ENCODE measurements around the gene INSYN2B. TPM values are rescaled to one million over a fixed set of nuclear protein-coding genes. Genes with fewer than 3 reads are reported as not detected.

Gene INSYN2B
- total and polyA plus RNA-seq, 2 of the 8 experiments (the other 6 are each of a cell fraction or from before 2014, with no cell fraction given): not detected

- TF ChIP-seq CBX5 (IDR thresholded peaks at IDR 0.05; ENCODE audit: low read depth, low read length) (no peak), HDAC2 (IDR thresholded peaks at IDR 0.05; ENCODE audit: borderline replicate concordance in 1 of 2, low read depth in 2 of 2, low read length in 2 of 2) (no peak), EP300 (IDR thresholded peaks at IDR 0.05; ENCODE audit: borderline replicate concordance in 1 of 2, low read depth in 2 of 2, low read length in 2 of 2) (no peak), CTCF (IDR thresholded peaks at IDR 0.05; ENCODE audit: control extremely low read depth in 1 of 3, insufficient read depth in 1 of 3, low read depth in 1 of 3, low read length in 3 of 3) (no peak), NRF1 (IDR thresholded peaks at IDR 0.05; ENCODE audit: low read depth, low read length) (no peak), RBBP5 (IDR thresholded peaks at IDR 0.05; ENCODE audit: borderline replicate concordance, low read depth, low read length) (no peak)
Measured at GRCh38 chr5:169837686-169838085, 142.6 kb downstream of the INSYN2B start (continued).
